Gastrocnemius medialis (tissue), 4 donors: ENCODE data around the gene NKAPD1. TPM values are rescaled to one million over a fixed set of nuclear protein-coding genes. Genes with fewer than 3 reads are reported as not detected.

Experiments used
- ATAC-seq, 2 donors: fragments of 150-250 bp; one replicate each; pipeline ENCODE4 v1.9.1; 2016
- DNase-seq, 2 donors: peaks; one replicate each; pipeline ENCODE4 v3.0.0-alpha.2; 2019
- H3K27ac ChIP-seq, 4 donors: fragments of 200-600 bp; sonication (generic); 1 replicate in 1 of 4; 2 replicates in 3 of 4; pipeline ENCODE4 v1.5.1; 2016 to 2018; ENCODE audit warnings: mild to moderate bottlenecking in 2 of 4, moderate library complexity in 1 of 4
- H3K27me3 ChIP-seq, 3 donors: fragments of 200-600 bp; sonication (generic) in 2 of 3; 1 replicate in 1 of 3; 2 replicates in 2 of 3; pipeline versions ENCODE4 v1.5.1 to v1.6.0; 2016 to 2019; ENCODE audit warnings: mild to moderate bottlenecking in 1 of 3, moderate library complexity in 1 of 3
- H3K36me3 ChIP-seq, 2 donors: fragments of 200-600 bp; sonication (generic) in 1 of 2; one replicate each; pipeline ENCODE4 v1.5.1; 2017 to 2018
- H3K4me1 ChIP-seq, 2 donors: fragments of 200-600 bp; sonication (generic) in 1 of 2; one replicate each; pipeline ENCODE4 v1.5.1; 2016 to 2017; ENCODE audit warnings: mild to moderate bottlenecking in 2 of 2
- H3K4me3 ChIP-seq, 4 donors: fragments of 200-600 bp; sonication (generic) in 3 of 4; 1 replicate in 1 of 4; 2 replicates in 3 of 4; pipeline ENCODE4 v1.5.1; 2016 to 2019; ENCODE audit warnings: mild to moderate bottlenecking in 2 of 4
- H3K9me3 ChIP-seq, 3 donors: fragments of 200-600 bp; sonication (generic) in 2 of 3; 1 replicate in 1 of 3; 2 replicates in 2 of 3; pipeline ENCODE4 v1.5.1; 2016 to 2019
- CTCF ChIP-seq, 5 experiments: fragments of 450-650 bp in 3 of 5; fragments of 200-600 bp in 2 of 5; sonication (generic) in 2 of 5; IDR thresholded peaks in 4 of 5; conservative IDR thresholded peaks in 1 of 5; 1 replicate in 4 of 5; 2 replicates in 1 of 5; pipeline ENCODE4 v1.5.1; 2016 to 2019; ENCODE audit warnings: antibody characterized with exemption in 5 of 5, mild to moderate bottlenecking in 3 of 5, moderate library complexity in 3 of 5
- POLR2A ChIP-seq, 2 donors: fragments of 450-650 bp; IDR thresholded peaks; one replicate each; pipeline ENCODE4 v1.6.1; 2017; ENCODE audit warnings: antibody characterized with exemption in 2 of 2, mild to moderate bottlenecking in 2 of 2, moderate library complexity in 2 of 2
- in situ Hi-C, 4 donors: fragments of 200-750 bp; cut with MboI; loops; one replicate each; pipeline versions ENCODE4 v1.15.0 to v1.8.0; 2017; ENCODE audit warnings: low sequenced_read_pairs in 4 of 4
- intact Hi-C: fragments of 100-400 bp; cut with DNase I; formaldehyde crosslinking; loops from one replicate; pipeline ENCODE4 v1.15.1; 2023; ENCODE audit warnings: low total_unique reads
- total RNA-seq, 4 donors: library from RNA; depleted of rRNA; stranded (reverse); fragments of >200 nt; gene quantifications; one replicate each; pipeline versions ENCODE4 v1.1.0 to v1.2.3, GENCODE V29; 2016

The NKAPD1 gene
- total RNA-seq, 4 donors from 2014 or later = 4.0 to 10.5 (median 9.0) TPM

GRCh38 chr11:112029460-112029859 is 44.6 kb upstream of the NKAPD1 start:
- H3K27me3 ChIP-seq = no peaks in the 10 kb centered on the region
- intact Hi-C loops = loop anchor here (5.0 kb wide), 1 partner anchor 58 kb away; the partner anchor contains the start of genes SDHD and TIMM8B
- DNase-seq = no peak
- peaks cover 13 to 14% of the 10 kb centered on the region in 2 donors for H3K4me1 ChIP-seq
- H3K27ac ChIP-seq = no peak overlapping the region
- TF ChIP-seq POLR2A (IDR thresholded peaks at IDR 0.05) (no peak), CTCF (IDR thresholded peaks at IDR 0.05 in 4 of 5, conservative IDR thresholded peaks at IDR 0.05 in 1 of 5) (no peak)
- H3K36me3 ChIP-seq = peaks cover 0 to 56% of the 10 kb centered on the region in 2 donors
- no peaks in the 10 kb centered on the region for H3K9me3 ChIP-seq
- in situ Hi-C loops = no loop called here
- H3K4me3 ChIP-seq = no peak overlapping the region
- no peak for ATAC-seq

- DNase-seq (no peak), ATAC-seq (no peak)
- in situ Hi-C loops = no loop called here
- Histone ChIP-seq H3K4me1 (peaks cover 6 to 10% of the 10 kb centered on the region in 2 donors), H3K27ac (peak overlapping the region; percentile 41 to 77 (median 61)), H3K27me3 (no peaks in the 10 kb centered on the region), H3K9me3 (no peaks in the 10 kb centered on the region), H3K36me3 (peaks cover 0 to 84% of the 10 kb centered on the region in 2 donors), H3K4me3 (no peak overlapping the region)
- intact Hi-C loops = no loop called here
- TF ChIP-seq POLR2A (IDR thresholded peaks at IDR 0.05) (no peak), CTCF (IDR thresholded peaks at IDR 0.05 in 4 of 5, conservative IDR thresholded peaks at IDR 0.05 in 1 of 5) (no peak)
These were observed 40.2 kb upstream of the NKAPD1 start for GRCh38 chr11:112033902-112034301.

- intact Hi-C loops = no loop called here
- DNase-seq (no peak), ATAC-seq (no peak)
- H3K36me3 ChIP-seq = peaks cover 0 to 58% of the 10 kb centered on the region in 2 donors
- H3K9me3 ChIP-seq = no peaks in the 10 kb centered on the region
- peaks cover 6 to 33% of the 10 kb centered on the region in 2 donors for H3K4me1 ChIP-seq
- in situ Hi-C loops = no loop called here
- no peak overlapping the region for H3K27ac ChIP-seq
- TF ChIP-seq CTCF (IDR thresholded peaks at IDR 0.05 in 4 of 5, conservative IDR thresholded peaks at IDR 0.05 in 1 of 5) (no peak), POLR2A (IDR thresholded peaks at IDR 0.05) (no peak)
- no peaks in the 10 kb centered on the region for H3K27me3 ChIP-seq
- no peak overlapping the region for H3K4me3 ChIP-seq
These were observed 36.6 kb upstream of the NKAPD1 start for GRCh38 chr11:112037527-112037926.

- H3K36me3 ChIP-seq = peaks cover 0 to 61% of the 10 kb centered on the region in 2 donors
- peak overlapping the region in 2 of 4 donors; percentile 8 to 40 for H3K27ac ChIP-seq
- no peak for ATAC-seq
- TF ChIP-seq CTCF (IDR thresholded peaks at IDR 0.05 in 4 of 5, conservative IDR thresholded peaks at IDR 0.05 in 1 of 5) (no peak), POLR2A (IDR thresholded peaks at IDR 0.05) (no peak)
- DNase-seq = no peak
- intact Hi-C loops = no loop called here
- no peaks in the 10 kb centered on the region for H3K27me3 ChIP-seq
- peaks cover 0 to 24% of the 10 kb centered on the region in 2 donors for H3K4me1 ChIP-seq
- in situ Hi-C loops = no loop called here
- H3K9me3 ChIP-seq = no peaks in the 10 kb centered on the region
- H3K4me3 ChIP-seq = no peak overlapping the region
These were observed 31.7 kb upstream of the NKAPD1 start for GRCh38 chr11:112042161-112042960.
